ENCODE data around the gene BRD9. TPM values are rescaled to one million over a fixed set of nuclear protein-coding genes. Genes with fewer than 3 reads are reported as not detected.
"Not testable (repeated sequence)": the region's sequence is repeated elsewhere in the genome, so short reads cannot be mapped to it uniquely, and the experiment has no call there.

The BRD9 gene
- total RNA-seq, 1 donor from 2014 or later, result 104 TPM

DNA sequence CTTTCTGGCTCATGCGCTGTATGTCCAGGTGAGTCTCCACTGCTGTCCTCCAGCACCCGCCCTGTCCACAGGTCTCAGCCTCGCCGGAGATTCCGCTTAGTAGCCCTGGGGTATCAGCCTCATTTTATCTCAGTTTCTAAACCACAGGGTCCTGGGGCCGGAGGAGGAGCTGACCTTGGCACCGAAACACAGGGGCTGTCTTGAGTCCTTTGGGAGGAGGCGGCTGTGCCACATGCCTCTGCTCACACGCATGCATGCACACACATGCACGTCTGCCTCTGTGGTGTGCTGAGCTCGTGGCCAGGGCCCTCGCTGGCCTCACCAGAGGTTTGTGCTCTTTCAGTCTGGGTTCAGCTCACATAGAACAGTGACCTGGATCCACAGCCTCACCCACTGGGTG, 23.3 kb upstream of the BRD9 start:
- TF ChIP-seq, protein P1, sequence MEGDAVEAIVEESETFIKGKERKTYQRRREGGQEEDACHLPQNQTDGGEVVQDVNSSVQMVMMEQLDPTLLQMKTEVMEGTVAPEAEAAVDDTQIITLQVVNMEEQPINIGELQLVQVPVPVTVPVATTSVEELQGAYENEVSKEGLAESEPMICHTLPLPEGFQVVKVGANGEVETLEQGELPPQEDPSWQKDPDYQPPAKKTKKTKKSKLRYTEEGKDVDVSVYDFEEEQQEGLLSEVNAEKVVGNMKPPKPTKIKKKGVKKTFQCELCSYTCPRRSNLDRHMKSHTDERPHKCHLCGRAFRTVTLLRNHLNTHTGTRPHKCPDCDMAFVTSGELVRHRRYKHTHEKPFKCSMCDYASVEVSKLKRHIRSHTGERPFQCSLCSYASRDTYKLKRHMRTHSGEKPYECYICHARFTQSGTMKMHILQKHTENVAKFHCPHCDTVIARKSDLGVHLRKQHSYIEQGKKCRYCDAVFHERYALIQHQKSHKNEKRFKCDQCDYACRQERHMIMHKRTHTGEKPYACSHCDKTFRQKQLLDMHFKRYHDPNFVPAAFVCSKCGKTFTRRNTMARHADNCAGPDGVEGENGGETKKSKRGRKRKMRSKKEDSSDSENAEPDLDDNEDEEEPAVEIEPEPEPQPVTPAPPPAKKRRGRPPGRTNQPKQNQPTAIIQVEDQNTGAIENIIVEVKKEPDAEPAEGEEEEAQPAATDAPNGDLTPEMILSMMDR (IDR thresholded peaks at IDR 0.05; ENCODE audit: partially characterized antibody, unreplicated experiment), result no peak
- peaks cover 2% of the 10 kb centered on the region for H3K9me3 Mint-ChIP-seq (ENCODE audit: unreplicated experiment)
- H3K27me3 Mint-ChIP-seq (ENCODE audit: unreplicated experiment), result no peaks in the 10 kb centered on the region
- no peak overlapping the region for H3K27ac Mint-ChIP-seq (ENCODE audit: unreplicated experiment)
- H3K4me3 Mint-ChIP-seq (ENCODE audit: unreplicated experiment), result no peak overlapping the region
- no peaks in the 10 kb centered on the region for H3K36me3 Mint-ChIP-seq (ENCODE audit: unreplicated experiment)
- DNase-seq, result no peak
- peaks cover 13% of the 10 kb centered on the region for H3K4me1 Mint-ChIP-seq (ENCODE audit: low read depth, unreplicated experiment)

DNA sequence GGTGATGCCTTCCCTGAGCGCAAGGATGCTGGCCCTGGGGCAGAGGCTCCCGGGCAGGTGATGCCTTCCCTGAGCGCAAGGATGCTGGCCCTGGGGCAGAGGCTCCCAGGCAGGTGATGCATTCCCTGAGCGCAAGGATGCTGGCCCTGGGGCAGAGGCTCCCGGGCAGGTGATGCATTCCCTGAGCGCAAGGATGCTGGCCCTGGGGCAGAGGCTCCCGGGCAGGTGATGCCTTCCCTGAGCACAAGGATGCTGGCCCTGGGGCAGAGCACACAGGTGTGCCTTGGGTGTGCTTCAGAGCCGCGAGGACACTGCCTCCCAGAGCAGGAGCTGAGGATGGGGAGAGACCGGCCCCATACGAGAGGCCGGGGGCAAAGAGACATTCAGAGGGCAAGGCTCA, 22.7 kb upstream of the BRD9 start:
- not testable (repeated sequence) for H3K36me3 Mint-ChIP-seq (ENCODE audit: unreplicated experiment); H3K27me3 Mint-ChIP-seq (ENCODE audit: unreplicated experiment); H3K9me3 Mint-ChIP-seq (ENCODE audit: unreplicated experiment); H3K4me3 Mint-ChIP-seq (ENCODE audit: unreplicated experiment); H3K27ac Mint-ChIP-seq (ENCODE audit: unreplicated experiment); DNase-seq
- peaks cover 13% of the 10 kb centered on the region for H3K4me1 Mint-ChIP-seq (ENCODE audit: low read depth, unreplicated experiment)

DNA sequence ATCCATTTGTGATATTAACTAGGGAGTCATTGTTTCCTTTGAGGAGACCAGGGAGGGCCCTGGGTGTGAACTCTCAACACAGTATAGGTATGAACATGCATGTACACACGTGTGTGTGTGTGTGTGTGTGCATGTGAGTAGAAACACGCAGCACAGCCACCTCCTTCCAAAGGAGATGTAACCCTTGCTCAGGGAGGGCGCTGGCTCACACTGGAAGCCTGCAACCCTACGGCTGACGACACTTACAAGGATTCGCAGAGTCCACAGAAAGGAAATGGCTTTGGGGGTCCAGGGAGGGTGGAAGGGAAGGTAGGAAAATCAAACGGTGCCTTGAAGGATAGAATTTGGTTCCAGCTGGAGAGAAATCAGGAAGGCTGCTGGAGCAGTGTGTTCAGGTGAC, 22.0 kb upstream of the BRD9 start:
- TF ChIP-seq, protein P1 (IDR thresholded peaks at IDR 0.05; ENCODE audit: partially characterized antibody, unreplicated experiment), result no peak
- no peaks in the 10 kb centered on the region for H3K36me3 Mint-ChIP-seq (ENCODE audit: unreplicated experiment)
- no peak for DNase-seq
- H3K9me3 Mint-ChIP-seq (ENCODE audit: unreplicated experiment), result peaks cover 2% of the 10 kb centered on the region
- no peaks in the 10 kb centered on the region for H3K27me3 Mint-ChIP-seq (ENCODE audit: unreplicated experiment)
- no peak overlapping the region for H3K4me3 Mint-ChIP-seq (ENCODE audit: unreplicated experiment)
- no peak overlapping the region for H3K27ac Mint-ChIP-seq (ENCODE audit: unreplicated experiment)
- peaks cover 13% of the 10 kb centered on the region for H3K4me1 Mint-ChIP-seq (ENCODE audit: low read depth, unreplicated experiment)

DNA sequence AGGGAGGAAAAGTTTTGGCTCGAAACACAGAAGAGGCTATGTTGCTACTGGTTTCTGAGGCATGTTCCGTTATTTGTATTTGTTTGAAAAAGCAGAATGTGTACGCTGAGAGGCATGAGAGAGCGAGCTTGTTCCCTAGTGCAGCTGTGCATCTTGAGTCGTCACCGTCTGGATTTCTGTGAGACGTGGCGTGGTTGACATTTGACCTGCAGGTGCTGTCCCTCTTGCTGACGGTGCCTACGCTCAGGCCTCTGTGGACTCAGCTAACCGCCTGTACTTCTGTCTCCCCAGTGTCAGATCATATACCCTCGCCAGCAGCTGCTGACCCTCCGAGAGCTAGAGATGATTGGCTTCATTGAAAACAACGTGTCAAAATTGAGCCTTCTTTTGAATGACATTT, 21.6 kb upstream of the BRD9 start:
- no peak for DNase-seq
- H3K27me3 Mint-ChIP-seq (ENCODE audit: unreplicated experiment), result no peaks in the 10 kb centered on the region
- TF ChIP-seq, protein P1 (IDR thresholded peaks at IDR 0.05; ENCODE audit: partially characterized antibody, unreplicated experiment), result no peak
- peaks cover 2% of the 10 kb centered on the region for H3K9me3 Mint-ChIP-seq (ENCODE audit: unreplicated experiment)
- H3K36me3 Mint-ChIP-seq (ENCODE audit: unreplicated experiment), result no peaks in the 10 kb centered on the region
- H3K4me1 Mint-ChIP-seq (ENCODE audit: low read depth, unreplicated experiment), result peaks cover 13% of the 10 kb centered on the region
- no peak overlapping the region for H3K27ac Mint-ChIP-seq (ENCODE audit: unreplicated experiment)
- H3K4me3 Mint-ChIP-seq (ENCODE audit: unreplicated experiment), result no peak overlapping the region

DNA sequence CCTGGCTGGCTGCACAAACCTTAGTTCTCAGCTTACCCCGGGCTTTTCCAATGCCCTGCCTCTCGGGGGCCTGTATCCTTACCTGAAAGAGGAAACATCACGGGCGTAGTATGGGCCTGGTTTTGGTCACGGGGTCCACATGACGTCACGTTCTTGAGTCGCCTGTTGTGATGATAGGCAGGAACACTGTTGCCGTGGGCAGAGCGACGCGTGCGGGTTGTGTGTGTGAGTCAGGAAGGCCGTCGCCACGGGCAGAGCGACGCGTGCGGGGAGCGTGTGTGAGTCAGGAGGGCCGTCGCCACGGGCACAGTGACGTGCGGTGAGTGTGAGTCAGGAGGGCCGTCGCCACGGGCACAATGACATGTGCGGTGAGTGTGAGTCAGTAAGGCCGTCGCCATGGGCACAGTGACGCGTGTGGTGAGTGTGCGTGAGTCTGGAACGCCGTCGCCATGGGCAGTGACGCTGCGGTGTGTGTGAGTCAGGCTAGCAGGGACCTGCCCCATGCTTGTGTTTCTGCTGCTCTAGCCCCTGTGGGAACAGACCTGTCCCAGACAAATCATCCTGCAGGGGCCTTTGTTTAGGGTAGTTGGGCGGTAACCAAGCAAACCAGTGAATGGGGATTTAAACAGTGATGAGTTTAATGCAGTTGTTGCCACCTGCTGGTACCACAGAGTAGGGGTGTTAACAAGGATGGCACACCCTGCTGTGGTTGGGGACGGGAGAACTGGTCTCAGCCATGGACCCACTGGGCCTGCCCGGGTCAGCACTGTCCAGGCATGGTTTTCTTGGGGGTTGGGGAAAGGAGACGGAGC, 19.9 kb upstream of the BRD9 start:
- H3K27me3 Mint-ChIP-seq (ENCODE audit: unreplicated experiment), result no peaks in the 10 kb centered on the region
- TF ChIP-seq, protein P1 (IDR thresholded peaks at IDR 0.05; ENCODE audit: partially characterized antibody, unreplicated experiment), result no peak

More for the DNA sequence above, 19.9 kb upstream of the BRD9 start:
- Mint-ChIP-seq H3K36me3 (ENCODE audit: unreplicated experiment) (no peaks in the 10 kb centered on the region), H3K4me1 (ENCODE audit: low read depth, unreplicated experiment) (peaks cover 13% of the 10 kb centered on the region), H3K27ac (ENCODE audit: unreplicated experiment) (no peak overlapping the region), H3K4me3 (ENCODE audit: unreplicated experiment) (no peak overlapping the region), H3K9me3 (ENCODE audit: unreplicated experiment) (peaks cover 2% of the 10 kb centered on the region)
- no peak for DNase-seq
